ENCODE data around the gene ARID4B. TPM values are rescaled to one million over a fixed set of nuclear protein-coding genes. Genes with fewer than 3 reads are reported as not detected.
A peak's percentile ranks its signal among the peaks of the same experiment; 100 is the strongest.

Gene ARID4B
- total and polyA plus RNA-seq, 2 of the 13 experiments (the other 11 are each of a cell fraction or from before 2014, with no cell fraction given): 9.7 to 24.6 TPM

DNA sequence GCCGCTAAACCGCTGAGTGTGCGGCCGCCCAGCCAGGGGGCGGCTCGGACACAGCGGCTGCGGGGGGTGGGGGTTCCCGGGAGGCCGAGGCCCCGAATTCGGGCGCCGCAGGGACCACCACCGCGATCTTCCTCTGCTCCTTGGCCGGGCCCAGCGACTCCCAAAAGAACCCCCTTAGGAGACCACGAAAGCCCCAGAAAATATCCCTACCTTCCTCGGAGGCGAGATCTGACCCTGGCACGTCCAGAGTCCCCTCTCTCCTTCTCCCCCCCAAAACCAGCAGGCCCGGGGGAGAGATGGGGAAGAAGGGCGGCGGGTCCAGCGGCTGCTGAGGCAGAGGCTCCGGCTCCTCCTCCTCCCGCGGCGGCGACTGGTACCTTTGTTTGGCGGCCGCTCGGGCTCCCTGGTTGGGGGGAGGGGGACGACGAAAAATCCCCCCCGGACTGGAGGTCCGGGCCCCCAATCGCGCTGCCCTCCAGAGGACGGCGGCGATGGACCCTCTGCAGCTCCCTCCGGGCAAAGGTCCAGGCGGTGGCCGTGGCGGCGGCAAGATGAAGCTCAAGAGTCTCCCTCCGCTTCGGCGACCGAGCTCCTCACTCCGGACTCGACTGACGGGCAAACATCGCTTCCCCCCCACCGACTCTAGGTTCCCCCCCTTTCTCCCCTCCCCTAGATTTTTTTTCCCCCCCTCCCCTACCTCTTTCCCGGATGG is at the start of gene ARID4B (continued):
- TF ChIP-seq, protein P1, sequence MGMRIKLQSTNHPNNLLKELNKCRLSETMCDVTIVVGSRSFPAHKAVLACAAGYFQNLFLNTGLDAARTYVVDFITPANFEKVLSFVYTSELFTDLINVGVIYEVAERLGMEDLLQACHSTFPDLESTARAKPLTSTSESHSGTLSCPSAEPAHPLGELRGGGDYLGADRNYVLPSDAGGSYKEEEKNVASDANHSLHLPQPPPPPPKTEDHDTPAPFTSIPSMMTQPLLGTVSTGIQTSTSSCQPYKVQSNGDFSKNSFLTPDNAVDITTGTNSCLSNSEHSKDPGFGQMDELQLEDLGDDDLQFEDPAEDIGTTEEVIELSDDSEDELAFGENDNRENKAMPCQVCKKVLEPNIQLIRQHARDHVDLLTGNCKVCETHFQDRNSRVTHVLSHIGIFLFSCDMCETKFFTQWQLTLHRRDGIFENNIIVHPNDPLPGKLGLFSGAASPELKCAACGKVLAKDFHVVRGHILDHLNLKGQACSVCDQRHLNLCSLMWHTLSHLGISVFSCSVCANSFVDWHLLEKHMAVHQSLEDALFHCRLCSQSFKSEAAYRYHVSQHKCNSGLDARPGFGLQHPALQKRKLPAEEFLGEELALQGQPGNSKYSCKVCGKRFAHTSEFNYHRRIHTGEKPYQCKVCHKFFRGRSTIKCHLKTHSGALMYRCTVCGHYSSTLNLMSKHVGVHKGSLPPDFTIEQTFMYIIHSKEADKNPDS (CRISPR knock-in tag; IDR thresholded peaks at IDR 0.05): 0 out of 2 replicates have a peak, but pooled peaks have one; percentile 58
- TF ChIP-seq ZNF878 (CRISPR knock-in tag; IDR thresholded peaks at IDR 0.05) (no peak), TGIF2 (CRISPR knock-in tag; IDR thresholded peaks at IDR 0.05) (0 out of 2 replicates have a peak, but pooled peaks have one; percentile 49), BHLHE40 (IDR thresholded peaks at IDR 0.05; ENCODE audit: low read length) (no peak), ZNF543 (CRISPR knock-in tag; IDR thresholded peaks at IDR 0.05) (no peak), ZC3H4 (CRISPR knock-in tag; IDR thresholded peaks at IDR 0.05; ENCODE audit: borderline replicate concordance) (no peak), MXI1 (IDR thresholded peaks at IDR 0.05; ENCODE audit: borderline replicate concordance, low read depth, low read length) (no peak), ZNF724P (CRISPR knock-in tag; IDR thresholded peaks at IDR 0.05; ENCODE audit: borderline replicate concordance) (no peak), ZNF430 (CRISPR knock-in tag; IDR thresholded peaks at IDR 0.05) (peak; percentile 34; the same call in 1 of the 2 replicates)
- TF ChIP-seq, protein P2, sequence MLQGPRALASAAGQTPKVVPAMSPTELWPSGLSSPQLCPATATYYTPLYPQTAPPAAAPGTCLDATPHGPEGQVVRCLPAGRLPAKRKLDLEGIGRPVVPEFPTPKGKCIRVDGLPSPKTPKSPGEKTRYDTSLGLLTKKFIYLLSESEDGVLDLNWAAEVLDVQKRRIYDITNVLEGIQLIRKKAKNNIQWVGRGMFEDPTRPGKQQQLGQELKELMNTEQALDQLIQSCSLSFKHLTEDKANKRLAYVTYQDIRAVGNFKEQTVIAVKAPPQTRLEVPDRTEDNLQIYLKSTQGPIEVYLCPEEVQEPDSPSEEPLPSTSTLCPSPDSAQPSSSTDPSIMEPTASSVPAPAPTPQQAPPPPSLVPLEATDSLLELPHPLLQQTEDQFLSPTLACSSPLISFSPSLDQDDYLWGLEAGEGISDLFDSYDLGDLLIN (CRISPR knock-in tag; IDR thresholded peaks at IDR 0.05; ENCODE audit: borderline replicate concordance): no peak
- TF ChIP-seq, protein P3, sequence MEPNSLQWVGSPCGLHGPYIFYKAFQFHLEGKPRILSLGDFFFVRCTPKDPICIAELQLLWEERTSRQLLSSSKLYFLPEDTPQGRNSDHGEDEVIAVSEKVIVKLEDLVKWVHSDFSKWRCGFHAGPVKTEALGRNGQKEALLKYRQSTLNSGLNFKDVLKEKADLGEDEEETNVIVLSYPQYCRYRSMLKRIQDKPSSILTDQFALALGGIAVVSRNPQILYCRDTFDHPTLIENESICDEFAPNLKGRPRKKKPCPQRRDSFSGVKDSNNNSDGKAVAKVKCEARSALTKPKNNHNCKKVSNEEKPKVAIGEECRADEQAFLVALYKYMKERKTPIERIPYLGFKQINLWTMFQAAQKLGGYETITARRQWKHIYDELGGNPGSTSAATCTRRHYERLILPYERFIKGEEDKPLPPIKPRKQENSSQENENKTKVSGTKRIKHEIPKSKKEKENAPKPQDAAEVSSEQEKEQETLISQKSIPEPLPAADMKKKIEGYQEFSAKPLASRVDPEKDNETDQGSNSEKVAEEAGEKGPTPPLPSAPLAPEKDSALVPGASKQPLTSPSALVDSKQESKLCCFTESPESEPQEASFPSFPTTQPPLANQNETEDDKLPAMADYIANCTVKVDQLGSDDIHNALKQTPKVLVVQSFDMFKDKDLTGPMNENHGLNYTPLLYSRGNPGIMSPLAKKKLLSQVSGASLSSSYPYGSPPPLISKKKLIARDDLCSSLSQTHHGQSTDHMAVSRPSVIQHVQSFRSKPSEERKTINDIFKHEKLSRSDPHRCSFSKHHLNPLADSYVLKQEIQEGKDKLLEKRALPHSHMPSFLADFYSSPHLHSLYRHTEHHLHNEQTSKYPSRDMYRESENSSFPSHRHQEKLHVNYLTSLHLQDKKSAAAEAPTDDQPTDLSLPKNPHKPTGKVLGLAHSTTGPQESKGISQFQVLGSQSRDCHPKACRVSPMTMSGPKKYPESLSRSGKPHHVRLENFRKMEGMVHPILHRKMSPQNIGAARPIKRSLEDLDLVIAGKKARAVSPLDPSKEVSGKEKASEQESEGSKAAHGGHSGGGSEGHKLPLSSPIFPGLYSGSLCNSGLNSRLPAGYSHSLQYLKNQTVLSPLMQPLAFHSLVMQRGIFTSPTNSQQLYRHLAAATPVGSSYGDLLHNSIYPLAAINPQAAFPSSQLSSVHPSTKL (CRISPR knock-in tag; IDR thresholded peaks at IDR 0.05): peak; percentile 35; the same call in 1 of the 2 replicates
- TF ChIP-seq, protein P4, sequence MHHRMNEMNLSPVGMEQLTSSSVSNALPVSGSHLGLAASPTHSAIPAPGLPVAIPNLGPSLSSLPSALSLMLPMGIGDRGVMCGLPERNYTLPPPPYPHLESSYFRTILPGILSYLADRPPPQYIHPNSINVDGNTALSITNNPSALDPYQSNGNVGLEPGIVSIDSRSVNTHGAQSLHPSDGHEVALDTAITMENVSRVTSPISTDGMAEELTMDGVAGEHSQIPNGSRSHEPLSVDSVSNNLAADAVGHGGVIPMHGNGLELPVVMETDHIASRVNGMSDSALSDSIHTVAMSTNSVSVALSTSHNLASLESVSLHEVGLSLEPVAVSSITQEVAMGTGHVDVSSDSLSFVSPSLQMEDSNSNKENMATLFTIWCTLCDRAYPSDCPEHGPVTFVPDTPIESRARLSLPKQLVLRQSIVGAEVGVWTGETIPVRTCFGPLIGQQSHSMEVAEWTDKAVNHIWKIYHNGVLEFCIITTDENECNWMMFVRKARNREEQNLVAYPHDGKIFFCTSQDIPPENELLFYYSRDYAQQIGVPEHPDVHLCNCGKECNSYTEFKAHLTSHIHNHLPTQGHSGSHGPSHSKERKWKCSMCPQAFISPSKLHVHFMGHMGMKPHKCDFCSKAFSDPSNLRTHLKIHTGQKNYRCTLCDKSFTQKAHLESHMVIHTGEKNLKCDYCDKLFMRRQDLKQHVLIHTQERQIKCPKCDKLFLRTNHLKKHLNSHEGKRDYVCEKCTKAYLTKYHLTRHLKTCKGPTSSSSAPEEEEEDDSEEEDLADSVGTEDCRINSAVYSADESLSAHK (CRISPR knock-in tag; IDR thresholded peaks at IDR 0.05; ENCODE audit: borderline replicate concordance): no peak
- TF ChIP-seq, protein P5, sequence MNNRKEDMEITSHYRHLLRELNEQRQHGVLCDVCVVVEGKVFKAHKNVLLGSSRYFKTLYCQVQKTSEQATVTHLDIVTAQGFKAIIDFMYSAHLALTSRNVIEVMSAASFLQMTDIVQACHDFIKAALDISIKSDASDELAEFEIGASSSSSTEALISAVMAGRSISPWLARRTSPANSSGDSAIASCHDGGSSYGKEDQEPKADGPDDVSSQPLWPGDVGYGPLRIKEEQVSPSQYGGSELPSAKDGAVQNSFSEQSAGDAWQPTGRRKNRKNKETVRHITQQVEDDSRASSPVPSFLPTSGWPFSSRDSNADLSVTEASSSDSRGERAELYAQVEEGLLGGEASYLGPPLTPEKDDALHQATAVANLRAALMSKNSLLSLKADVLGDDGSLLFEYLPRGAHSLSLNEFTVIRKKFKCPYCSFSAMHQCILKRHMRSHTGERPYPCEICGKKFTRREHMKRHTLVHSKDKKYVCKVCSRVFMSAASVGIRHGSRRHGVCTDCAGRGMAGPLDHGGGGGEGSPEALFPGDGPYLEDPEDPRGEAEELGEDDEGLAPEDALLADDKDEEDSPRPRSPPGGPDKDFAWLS (CRISPR knock-in tag; IDR thresholded peaks at IDR 0.05; ENCODE audit: borderline replicate concordance): no peak
- TF ChIP-seq, protein P6, sequence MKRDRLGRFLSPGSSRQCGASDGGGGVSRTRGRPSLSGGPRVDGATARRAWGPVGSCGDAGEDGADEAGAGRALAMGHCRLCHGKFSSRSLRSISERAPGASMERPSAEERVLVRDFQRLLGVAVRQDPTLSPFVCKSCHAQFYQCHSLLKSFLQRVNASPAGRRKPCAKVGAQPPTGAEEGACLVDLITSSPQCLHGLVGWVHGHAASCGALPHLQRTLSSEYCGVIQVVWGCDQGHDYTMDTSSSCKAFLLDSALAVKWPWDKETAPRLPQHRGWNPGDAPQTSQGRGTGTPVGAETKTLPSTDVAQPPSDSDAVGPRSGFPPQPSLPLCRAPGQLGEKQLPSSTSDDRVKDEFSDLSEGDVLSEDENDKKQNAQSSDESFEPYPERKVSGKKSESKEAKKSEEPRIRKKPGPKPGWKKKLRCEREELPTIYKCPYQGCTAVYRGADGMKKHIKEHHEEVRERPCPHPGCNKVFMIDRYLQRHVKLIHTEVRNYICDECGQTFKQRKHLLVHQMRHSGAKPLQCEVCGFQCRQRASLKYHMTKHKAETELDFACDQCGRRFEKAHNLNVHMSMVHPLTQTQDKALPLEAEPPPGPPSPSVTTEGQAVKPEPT (CRISPR knock-in tag; IDR thresholded peaks at IDR 0.05; ENCODE audit: low read depth): no peak

Data from HepG2 (cell line).